Measurements from ENCODE around the gene PIK3C2A. TPM values are rescaled to one million over a fixed set of nuclear protein-coding genes. Genes with fewer than 3 reads are reported as not detected.

The PIK3C2A gene
- total and polyA plus RNA-seq, 10 of the 15 experiments (the other 5 are each of a cell fraction or from before 2014, with no cell fraction given): 1.6 to 20.6 (median 9.1) TPM

DNA sequence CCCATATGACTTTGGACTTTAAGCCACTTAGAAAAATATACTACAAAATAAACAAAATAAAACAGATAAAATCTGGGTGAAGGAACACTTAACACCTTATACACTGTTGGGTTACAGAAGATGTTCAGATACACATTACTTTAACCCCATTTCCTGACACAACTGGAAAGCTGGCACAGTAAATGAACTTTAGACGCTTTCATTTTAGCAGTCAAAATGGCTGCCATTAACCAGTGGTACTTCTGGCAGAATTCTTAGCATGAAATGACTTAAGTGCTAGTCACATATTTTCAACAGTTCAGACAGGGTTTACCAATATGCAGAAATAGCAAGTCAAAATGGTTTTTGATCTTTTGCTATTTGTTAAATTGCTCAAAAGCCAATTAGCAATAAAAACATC lies 37.9 kb downstream of the PIK3C2A start:
- no peak for ATAC-seq
- Histone ChIP-seq H3K79me2 (ENCODE audit: control insufficient read depth, insufficient read depth, low read length) (no peaks in the 10 kb centered on the region; the same call in 1 of the 2 replicates), H3K4me3 (no peak overlapping the region), H3K36me3 (ENCODE audit: control insufficient read depth in 2 of 2, insufficient read depth in 2 of 2, low read length in 1 of 2) (no peaks in the 10 kb centered on the region), H3K27me3 (replicated peaks in 1 of 2; ENCODE audit: control insufficient read depth in 2 of 2, insufficient read depth in 2 of 2, low read length in 1 of 2) (no peaks in the 10 kb centered on the region), H3K4me2 (ENCODE audit: control insufficient read depth, insufficient read depth) (no peak overlapping the region), H3K9ac (ENCODE audit: control insufficient read depth, insufficient read depth, low read length) (no peak overlapping the region), H4K20me1 (ENCODE audit: control insufficient read depth, insufficient read depth) (no peaks in the 10 kb centered on the region), H3K4me1 (ENCODE audit: control insufficient read depth, insufficient read depth, low read length) (peaks cover 5% of the 10 kb centered on the region), H2AFZ (ENCODE audit: control insufficient read depth, low read depth, low read length) (no peak overlapping the region), H3K9me3 (replicated peaks; ENCODE audit: control insufficient read depth, insufficient read depth, low read length) (no peaks in the 10 kb centered on the region), H3K27ac (ENCODE audit: control insufficient read depth, insufficient read depth) (no peak overlapping the region)
- no TSS peak for BruUV-seq (replicated peaks)
- ChIA-PET RAD21 (ENCODE audit: unreplicated experiment) (no interaction called here), SMC1A (ENCODE audit: uncharacterized antibody, unreplicated experiment) (no interaction called here), POLR2A (interaction anchor here (0.6 kb wide), 1 partner anchor 1978 kb away, joined by 6 read pairs; no protein-coding TSS in a partner anchor), CTCF (interaction anchor here (0.7 kb wide), 1 partner anchor 17 kb away, joined by 3 read pairs; no protein-coding TSS in a partner anchor)
- intact Hi-C loops (cut with micrococcal nuclease; ENCODE audit: unreplicated experiment): no loop called here
- 100% methylated on average over 1 of the region's 1 CpG for WGBS (ENCODE audit: insufficient coverage, insufficient replicate concordance, low lambda C conversion rate, missing lambda C conversion rate)
- in situ Hi-C loops (cut with MboI): no loop called here
- FAIRE-seq: no peak
- DNase-seq (ENCODE audit: low read depth, low spot score): no peak
- TF ChIP-seq IRF3 (IDR thresholded peaks at IDR 0.05): no peak
- TF ChIP-seq YY1 (IDR thresholded peaks at IDR 0.05; ENCODE audit: low read depth, low read length): peak; percentile 66; the same call in 1 of the 2 replicates

GRCh38 chr11:17165247-17165890 lies 42.4 kb downstream of the PIK3C2A start:
- no peak for DNase-seq (ENCODE audit: low read depth, low spot score)
- no peak for FAIRE-seq
- intact Hi-C loops (cut with micrococcal nuclease; ENCODE audit: unreplicated experiment): no loop called here
- peak overlapping the region; percentile 56 for H3K27ac ChIP-seq (ENCODE audit: control insufficient read depth, insufficient read depth)
- BruUV-seq (replicated peaks): no TSS peak
- no peak overlapping the region for H3K4me3 ChIP-seq
- no peak for ATAC-seq
- no peak overlapping the region; the same call in 1 of the 2 replicates for H3K9ac ChIP-seq (ENCODE audit: control insufficient read depth, insufficient read depth, low read length)
- peaks cover 2% of the 10 kb centered on the region for H3K79me2 ChIP-seq (ENCODE audit: control insufficient read depth, insufficient read depth, low read length)
- H3K36me3 ChIP-seq (ENCODE audit: control insufficient read depth in 2 of 2, insufficient read depth in 2 of 2, low read length in 1 of 2): no peaks in the 10 kb centered on the region
- peaks cover 21% of the 10 kb centered on the region for H3K4me1 ChIP-seq (ENCODE audit: control insufficient read depth, insufficient read depth, low read length)
- in situ Hi-C loops (cut with MboI): no loop called here
- CTCF ChIA-PET: no interaction called here
- RAD21 ChIA-PET (ENCODE audit: unreplicated experiment): interaction anchor here (1.5 kb wide), 1 partner anchor 43 kb away, joined by 4 read pairs; the partner anchor contains the start of gene PIK3C2A
- no peaks in the 10 kb centered on the region for H4K20me1 ChIP-seq (ENCODE audit: control insufficient read depth, insufficient read depth)
- no peak overlapping the region; the same call in 1 of the 2 replicates for H2AFZ ChIP-seq (ENCODE audit: control insufficient read depth, low read depth, low read length)
- peak overlapping the region; percentile 18; the same call in 1 of the 2 replicates for H3K4me2 ChIP-seq (ENCODE audit: control insufficient read depth, insufficient read depth)
- SMC1A ChIA-PET (ENCODE audit: uncharacterized antibody, unreplicated experiment): interaction anchor here (1.2 to 1.3 kb wide), 2 partner anchors 14 to 35 kb away, joined by 3 to 7 read pairs; no protein-coding TSS in a partner anchor
- H3K9me3 ChIP-seq (replicated peaks; ENCODE audit: control insufficient read depth, insufficient read depth, low read length): no peaks in the 10 kb centered on the region
- no peak for TF ChIP-seq GATAD2B (conservative IDR thresholded peaks at IDR 0.05; ENCODE audit: low read depth)
- no peak for TF ChIP-seq HCFC1 (IDR thresholded peaks at IDR 0.05; ENCODE audit: low read length)
- no peak for TF ChIP-seq CBFB (IDR thresholded peaks at IDR 0.05; ENCODE audit: low read depth)
- TF ChIP-seq NFIC (IDR thresholded peaks at IDR 0.05; ENCODE audit: low read depth, low read length): no peak
- no peak for TF ChIP-seq POLR2A (IDR thresholded peaks at IDR 0.05; ENCODE audit: low read depth, low read length)
- no peak for TF ChIP-seq HDGF (IDR thresholded peaks at IDR 0.05)
- no peak for TF ChIP-seq YY1 (IDR thresholded peaks at IDR 0.05; ENCODE audit: low read depth, low read length)
- no peak for TF ChIP-seq ZNF207 (IDR thresholded peaks at IDR 0.05; ENCODE audit: borderline replicate concordance)
- TF ChIP-seq ZNF24 (IDR thresholded peaks at IDR 0.05): no peak
- TF ChIP-seq WRNIP1 (IDR thresholded peaks at IDR 0.05; ENCODE audit: borderline replicate concordance, low read depth, low read length): no peak
- TF ChIP-seq NBN (IDR thresholded peaks at IDR 0.05): no peak
- TF ChIP-seq PAX8 (IDR thresholded peaks at IDR 0.05): no peak
- TF ChIP-seq, protein P1, sequence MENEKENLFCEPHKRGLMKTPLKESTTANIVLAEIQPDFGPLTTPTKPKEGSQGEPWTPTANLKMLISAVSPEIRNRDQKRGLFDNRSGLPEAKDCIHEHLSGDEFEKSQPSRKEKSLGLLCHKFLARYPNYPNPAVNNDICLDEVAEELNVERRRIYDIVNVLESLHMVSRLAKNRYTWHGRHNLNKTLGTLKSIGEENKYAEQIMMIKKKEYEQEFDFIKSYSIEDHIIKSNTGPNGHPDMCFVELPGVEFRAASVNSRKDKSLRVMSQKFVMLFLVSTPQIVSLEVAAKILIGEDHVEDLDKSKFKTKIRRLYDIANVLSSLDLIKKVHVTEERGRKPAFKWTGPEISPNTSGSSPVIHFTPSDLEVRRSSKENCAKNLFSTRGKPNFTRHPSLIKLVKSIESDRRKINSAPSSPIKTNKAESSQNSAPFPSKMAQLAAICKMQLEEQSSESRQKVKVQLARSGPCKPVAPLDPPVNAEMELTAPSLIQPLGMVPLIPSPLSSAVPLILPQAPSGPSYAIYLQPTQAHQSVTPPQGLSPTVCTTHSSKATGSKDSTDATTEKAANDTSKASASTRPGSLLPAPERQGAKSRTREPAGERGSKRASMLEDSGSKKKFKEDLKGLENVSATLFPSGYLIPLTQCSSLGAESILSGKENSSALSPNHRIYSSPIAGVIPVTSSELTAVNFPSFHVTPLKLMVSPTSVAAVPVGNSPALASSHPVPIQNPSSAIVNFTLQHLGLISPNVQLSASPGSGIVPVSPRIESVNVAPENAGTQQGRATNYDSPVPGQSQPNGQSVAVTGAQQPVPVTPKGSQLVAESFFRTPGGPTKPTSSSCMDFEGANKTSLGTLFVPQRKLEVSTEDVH (IDR thresholded peaks at IDR 0.05; ENCODE audit: low read depth, partially characterized antibody): no peak
- TF ChIP-seq SREBF2 (IDR thresholded peaks at IDR 0.05; ENCODE audit: low read length): no peak
- no peak for TF ChIP-seq SMC3 (IDR thresholded peaks at IDR 0.05; ENCODE audit: borderline replicate concordance, low read length)
- POLR2A ChIA-PET: interaction anchor here (1.1 kb wide), 1 partner anchor 88 kb away, joined by 5 read pairs; the partner anchor contains the start of gene RPS13
- WGBS (ENCODE audit: insufficient coverage, insufficient replicate concordance, low lambda C conversion rate, missing lambda C conversion rate): 96% methylated on average over 11 of the region's 11 CpGs
- H3K27me3 ChIP-seq (replicated peaks in 1 of 2; ENCODE audit: control insufficient read depth in 2 of 2, insufficient read depth in 2 of 2, low read length in 1 of 2): no peaks in the 10 kb centered on the region

Data from GM12878 (cell line).